Neural crest cell (in vitro differentiated cells): ENCODE measurements around the gene CYTH1. TPM values are rescaled to one million over a fixed set of nuclear protein-coding genes. Genes with fewer than 3 reads are reported as not detected.

ENCODE experiments used
- DNase-seq: peaks from one replicate; pipeline ENCODE4 v3.0.0; 2021; ENCODE audit warnings: low read depth, mixed read lengths, low spot score
- H3K27ac Mint-ChIP-seq: one replicate; pipeline ENCODE4 v1.8.0; 2021; ENCODE audit warnings: mild to moderate bottlenecking, mixed read lengths; ENCODE audit not compliant: unreplicated experiment
- H3K27me3 Mint-ChIP-seq: 2 replicates; pipeline ENCODE4 v1.8.0; 2021; ENCODE audit warnings: low read depth, mild to moderate bottlenecking, mixed read lengths
- H3K36me3 Mint-ChIP-seq: 2 replicates; pipeline ENCODE4 v1.8.0; 2021; ENCODE audit warnings: low read depth, mild to moderate bottlenecking, mixed read lengths
- H3K4me1 Mint-ChIP-seq: 2 replicates; pipeline ENCODE4 v1.8.0; 2021; ENCODE audit warnings: mixed read lengths
- H3K4me3 Mint-ChIP-seq: one replicate; pipeline ENCODE4 v1.8.0; 2021; ENCODE audit warnings: mild to moderate bottlenecking, mixed read lengths
- H3K9me3 Mint-ChIP-seq: 2 replicates; pipeline ENCODE4 v1.8.0; 2021; ENCODE audit warnings: mixed read lengths
- CTCF ChIP-seq: fragments of 200-600 bp; sonication (generic); conservative IDR thresholded peaks from 2 replicates; pipeline ENCODE4 v1.5.0; 2021; ENCODE audit warnings: antibody characterized with exemption, mild to moderate bottlenecking
- total RNA-seq: library from RNA; stranded (reverse); gene quantifications from 2 replicates; pipeline ENCODE4 v1.2.1, GENCODE V29; 2021

The CYTH1 gene
- total RNA-seq, 1 donor from 2014 or later, result 26.8 TPM

GRCh38 chr17:78785663-78786057 lies 3.6 kb upstream of the CYTH1 start:
- H3K4me1 Mint-ChIP-seq, result peaks cover 15% of the 10 kb centered on the region
- peak overlapping the region; percentile 38 for H3K4me3 Mint-ChIP-seq
- DNase-seq, result no peak
- H3K9me3 Mint-ChIP-seq, result no peaks in the 10 kb centered on the region
- H3K36me3 Mint-ChIP-seq, result peaks cover 3% of the 10 kb centered on the region
- no peak overlapping the region for H3K27ac Mint-ChIP-seq
- no peak for TF ChIP-seq CTCF
- H3K27me3 Mint-ChIP-seq, result no peaks in the 10 kb centered on the region

- no peak for TF ChIP-seq CTCF
- no peak for DNase-seq
- Mint-ChIP-seq H3K9me3 (no peaks in the 10 kb centered on the region), H3K4me3 (no peak overlapping the region), H3K4me1 (peaks cover 16% of the 10 kb centered on the region), H3K36me3 (peaks cover 3% of the 10 kb centered on the region), H3K27me3 (no peaks in the 10 kb centered on the region), H3K27ac (no peak overlapping the region)
Measured at GRCh38 chr17:78785011-78785662, 3.1 kb upstream of the CYTH1 start.

GRCh38 chr17:78784352-78784751 lies 2.3 kb upstream of the CYTH1 start:
- TF ChIP-seq CTCF, result no peak
- peaks cover 23% of the 10 kb centered on the region for H3K4me1 Mint-ChIP-seq
- H3K36me3 Mint-ChIP-seq, result peaks cover 3% of the 10 kb centered on the region
- H3K9me3 Mint-ChIP-seq, result no peaks in the 10 kb centered on the region
- no peak for DNase-seq
- H3K4me3 Mint-ChIP-seq, result peak overlapping the region; percentile 74
- no peaks in the 10 kb centered on the region for H3K27me3 Mint-ChIP-seq
- no peak overlapping the region for H3K27ac Mint-ChIP-seq

GRCh38 chr17:78783711-78784324 lies 1.7 kb upstream of the CYTH1 start:
- TF ChIP-seq CTCF, result no peak
- Mint-ChIP-seq H3K4me3 (peak overlapping the region; percentile 74), H3K9me3 (no peaks in the 10 kb centered on the region), H3K4me1 (peaks cover 23% of the 10 kb centered on the region), H3K36me3 (peaks cover 3% of the 10 kb centered on the region), H3K27me3 (no peaks in the 10 kb centered on the region), H3K27ac (no peak overlapping the region)
- no peak for DNase-seq

GRCh38 chr17:78781104-78781892 lies 775 bp downstream of the CYTH1 start:
- no peaks in the 10 kb centered on the region for H3K36me3 Mint-ChIP-seq
- H3K4me1 Mint-ChIP-seq, result peaks cover 23% of the 10 kb centered on the region
- no peaks in the 10 kb centered on the region for H3K9me3 Mint-ChIP-seq
- H3K4me3 Mint-ChIP-seq, result peak overlapping the region; percentile 91
- no peaks in the 10 kb centered on the region for H3K27me3 Mint-ChIP-seq
- TF ChIP-seq CTCF, result no peak
- peak overlapping the region; percentile 71 for H3K27ac Mint-ChIP-seq
- DNase-seq, result peak; percentile 46
